Measurements from ENCODE around the gene CENPM. TPM values are rescaled to one million over a fixed set of nuclear protein-coding genes. Genes with fewer than 3 reads are reported as not detected.

Gene CENPM
- total RNA-seq = 1 to 10 TPM in 2 of 4 donors, not detected in 2; 1.5 to 5.1 TPM

- in situ Hi-C loops (cut with MboI; ENCODE audit: low sequenced_read_pairs in 4 of 4) = loop anchor here in 2 of 4 donors (10.0 kb wide), 2 partner anchors 122 to 252 kb away; partner anchors contain the start of gene MEI1 (in 1 of the 2)
- no peaks in the 10 kb centered on the region for H3K36me3 ChIP-seq
- H3K27ac ChIP-seq = peak within 1 kb of the TSS; percentile 61 to 77 (median 68)
- ATAC-seq (peak; percentile 95 to 98), DNase-seq (peak; percentile 80 to 88)
- H3K4me3 ChIP-seq = peak within 1 kb of the TSS; percentile 61 to 83 (median 80)
- intact Hi-C loops (cut with DNase I; ENCODE audit: low total_unique reads) = loop anchor here (2.0 kb wide), 2 partner anchors 124 to 422 kb away; partner anchors contain the start of gene NAGA
- TF ChIP-seq POLR2A (IDR thresholded peaks at IDR 0.05) (no peak), CTCF (IDR thresholded peaks at IDR 0.05 in 4 of 5, conservative IDR thresholded peaks at IDR 0.05 in 1 of 5) (peak in 1 of 5 experiments; percentile 12)
- no peaks in the 10 kb centered on the region for H3K9me3 ChIP-seq
- peaks cover 0 to 1% (median 0%) of the 10 kb centered on the region in 3 donors for H3K27me3 ChIP-seq
- H3K4me1 ChIP-seq = peaks cover 0 to 14% of the 10 kb centered on the region in 2 donors
Measured at GRCh38 chr22:41946629-41947423, at the start of gene CENPM. TSS of gene CENPM (minus strand) at chr22:41947152. CDS start at chr22:41947076, 76 bp downstream.

- in situ Hi-C loops (cut with MboI; ENCODE audit: low sequenced_read_pairs in 4 of 4) (no loop called here), intact Hi-C loops (cut with DNase I; ENCODE audit: low total_unique reads) (no loop called here)
- no peaks in the 10 kb centered on the region for H3K9me3 ChIP-seq
- H3K27me3 ChIP-seq = peaks cover 0 to 6% (median 5%) of the 10 kb centered on the region in 3 donors
- no peak overlapping the region for H3K4me3 ChIP-seq
- ATAC-seq (no peak), DNase-seq (no peak)
- H3K4me1 ChIP-seq = no peaks in the 10 kb centered on the region
- H3K27ac ChIP-seq = no peak overlapping the region
- no peak for TF ChIP-seq CTCF (IDR thresholded peaks at IDR 0.05 in 4 of 5, conservative IDR thresholded peaks at IDR 0.05 in 1 of 5)
- no peak for TF ChIP-seq POLR2A (IDR thresholded peaks at IDR 0.05)
- no peaks in the 10 kb centered on the region for H3K36me3 ChIP-seq
Measured at GRCh38 chr22:41995211-41995610, 48.3 kb upstream of the CENPM start.

GRCh38 chr22:41992496-41992895, 45.5 kb upstream of the CENPM start:
- Histone ChIP-seq H3K36me3 (no peaks in the 10 kb centered on the region), H3K27me3 (peaks cover 0 to 4% (median 0%) of the 10 kb centered on the region in 3 donors), H3K27ac (no peak overlapping the region), H3K4me3 (no peak overlapping the region), H3K4me1 (no peaks in the 10 kb centered on the region), H3K9me3 (no peaks in the 10 kb centered on the region)
- TF ChIP-seq CTCF (IDR thresholded peaks at IDR 0.05 in 4 of 5, conservative IDR thresholded peaks at IDR 0.05 in 1 of 5) (no peak), POLR2A (IDR thresholded peaks at IDR 0.05) (no peak)
- intact Hi-C loops (cut with DNase I; ENCODE audit: low total_unique reads) (no loop called here), in situ Hi-C loops (cut with MboI; ENCODE audit: low sequenced_read_pairs in 4 of 4) (no loop called here)
- DNase-seq (no peak), ATAC-seq (no peak)

- no peaks in the 10 kb centered on the region for H3K36me3 ChIP-seq
- in situ Hi-C loops (cut with MboI; ENCODE audit: low sequenced_read_pairs in 4 of 4) = no loop called here
- no peak for DNase-seq
- H3K9me3 ChIP-seq = no peaks in the 10 kb centered on the region
- no peak for ATAC-seq
- H3K27me3 ChIP-seq = no peaks in the 10 kb centered on the region
- TF ChIP-seq CTCF (IDR thresholded peaks at IDR 0.05 in 4 of 5, conservative IDR thresholded peaks at IDR 0.05 in 1 of 5) (no peak), POLR2A (IDR thresholded peaks at IDR 0.05) (no peak)
- H3K4me1 ChIP-seq = no peaks in the 10 kb centered on the region
- H3K27ac ChIP-seq = no peak overlapping the region
- intact Hi-C loops (cut with DNase I; ENCODE audit: low total_unique reads) = no loop called here
- no peak overlapping the region for H3K4me3 ChIP-seq
Measured at GRCh38 chr22:41991111-41991510, 44.2 kb upstream of the CENPM start.
